HepG2 (cell line): ENCODE measurements around the gene PGPEP1. TPM values are rescaled to one million over a fixed set of nuclear protein-coding genes. Genes with fewer than 3 reads are reported as not detected.
A peak's percentile ranks its signal among the peaks of the same experiment; 100 is the strongest.

Source experiments
- HDAC6 ChIP-seq: fragments of 200-600 bp; sonication (generic); IDR thresholded peaks from 2 replicates; pipeline ENCODE4 v1.7.0; 2017; ENCODE audit warnings: mild to moderate bottlenecking, antibody characterized with exemption, low read length, low read depth
- HOXA7 ChIP-seq: sonication (generic); formaldehyde crosslinking; IDR thresholded peaks from 2 replicates; pipeline ENCODE4 v1.8.1; 2022; ENCODE audit warnings: mild to moderate bottlenecking, missing genetic modification reagents, moderate library complexity
- MEF2D ChIP-seq: sonication (generic); formaldehyde crosslinking; IDR thresholded peaks from 2 replicates; pipeline ENCODE4 v1.5.1; 2020; ENCODE audit warnings: mild to moderate bottlenecking, missing genetic modification reagents
- NR3C1 ChIP-seq: sonication (generic); formaldehyde crosslinking; IDR thresholded peaks from 2 replicates; pipeline ENCODE4 v1.4.0; 2020; ENCODE audit warnings: missing genetic modification reagents
- PAWR ChIP-seq: sonication (generic); formaldehyde crosslinking; IDR thresholded peaks from 2 replicates; pipeline ENCODE4 v1.4.0; 2020; ENCODE audit warnings: missing genetic modification reagents, mild to moderate bottlenecking, borderline replicate concordance
- POLR2A ChIP-seq, 2 experiments: IDR thresholded peaks; 2 replicates each; pipeline ENCODE4 v1.6.1; 2011; ENCODE audit warnings: low read depth in 2 of 2, low read length in 2 of 2, mild to moderate bottlenecking in 1 of 2, moderate library complexity in 1 of 2; ENCODE audit not compliant: insufficient read depth in 1 of 2
- SMYD3 ChIP-seq: sonication (generic); formaldehyde crosslinking; IDR thresholded peaks from 2 replicates; pipeline ENCODE4 v1.8.1; 2023; ENCODE audit warnings: mild to moderate bottlenecking, missing genetic modification reagents
- STAT5B ChIP-seq: sonication (generic); formaldehyde crosslinking; IDR thresholded peaks from 2 replicates; pipeline ENCODE4 v1.4.0; 2020; ENCODE audit warnings: missing genetic modification reagents
- WIZ ChIP-seq: sonication (generic); formaldehyde crosslinking; IDR thresholded peaks from 2 replicates; pipeline ENCODE4 v1.5.1; 2020; ENCODE audit warnings: mild to moderate bottlenecking, missing genetic modification reagents
- XRCC5 ChIP-seq: fragments of 200-400 bp; formaldehyde crosslinking; optimal IDR thresholded peaks from 2 replicates; pipeline ENCODE3; 2017; ENCODE audit warnings: mild to moderate bottlenecking, low read length
- ZNF143 ChIP-seq: sonication (generic); formaldehyde crosslinking; IDR thresholded peaks from 2 replicates; pipeline ENCODE4 v1.4.0; 2020; ENCODE audit warnings: missing genetic modification reagents
- ZNF333 ChIP-seq: sonication (generic); formaldehyde crosslinking; IDR thresholded peaks from 2 replicates; pipeline ENCODE4 v1.4.0; 2020; ENCODE audit warnings: mild to moderate bottlenecking, missing genetic modification reagents, borderline replicate concordance
- ZNF660 ChIP-seq: sonication (generic); formaldehyde crosslinking; IDR thresholded peaks from 2 replicates; pipeline ENCODE4 v1.5.1; 2020; ENCODE audit warnings: mild to moderate bottlenecking, low read depth, missing genetic modification reagents, borderline replicate concordance
- ZNF674 ChIP-seq: sonication (generic); formaldehyde crosslinking; IDR thresholded peaks from 2 replicates; pipeline ENCODE4 v1.5.0; 2020; ENCODE audit warnings: low read depth, mild to moderate bottlenecking, missing genetic modification reagents
- ZSCAN12 ChIP-seq: sonication (generic); formaldehyde crosslinking; IDR thresholded peaks from 2 replicates; pipeline ENCODE4 v1.9.0; 2021; ENCODE audit warnings: mild to moderate bottlenecking, missing genetic modification reagents
- ZSCAN25 ChIP-seq: sonication (generic); formaldehyde crosslinking; IDR thresholded peaks from 2 replicates; pipeline ENCODE4 v1.8.0; 2022; ENCODE audit warnings: mild to moderate bottlenecking, missing genetic modification reagents
- polyA plus RNA-seq, 8 experiments: library from polyadenylated mRNA; depleted of rRNA in 3 of 8; stranded (reverse) in 7 of 8; unstranded in 1 of 8; fragments of >200 nt; fragmentation: Illumina TruSeq in 4 of 8; extraction: Trizol in 4 of 8; gene quantifications; 2 replicates each; pipeline versions ENCODE4 v1.2.1 to v1.2.3, GENCODE V29; 2011 to 2016; ENCODE audit warnings: low read depth in 4 of 8, missing spikeins in 1 of 8, mixed read lengths in 1 of 8; ENCODE audit not compliant: insufficient read depth in 1 of 8
- total RNA-seq, 5 experiments: library from RNA; depleted of rRNA; stranded (reverse); fragments of >200 nt; fragmentation: Illumina TruSeq; extraction: Trizol; gene quantifications; 2 replicates each; pipeline ENCODE4 v1.2.3, GENCODE V29; 2016; ENCODE audit warnings: low read depth in 1 of 5
- TF ChIP-seq, protein P1 (sequence below): sonication (generic); formaldehyde crosslinking; IDR thresholded peaks from 2 replicates; pipeline ENCODE4 v1.4.0; 2020; ENCODE audit warnings: mild to moderate bottlenecking, missing genetic modification reagents
- TF ChIP-seq, protein P2 (sequence below): sonication (generic); formaldehyde crosslinking; IDR thresholded peaks from 2 replicates; pipeline ENCODE4 v1.8.0; 2022; ENCODE audit warnings: missing genetic modification reagents, mild to moderate bottlenecking, inconsistent platforms, borderline replicate concordance
- TF ChIP-seq, protein P3 (sequence below): sonication (generic); formaldehyde crosslinking; conservative IDR thresholded peaks from 2 replicates; pipeline ENCODE4 v1.8.0; 2022; ENCODE audit warnings: missing genetic modification reagents
- TF ChIP-seq, protein P4 (sequence below): sonication (generic); IDR thresholded peaks from 2 replicates; pipeline ENCODE4 v1.6.1; 2016; ENCODE audit warnings: low read depth, borderline replicate concordance
- TF ChIP-seq, protein P5 (sequence below): IDR thresholded peaks from 2 replicates; pipeline ENCODE4 v1.6.1; 2016; ENCODE audit warnings: low read depth
- TF ChIP-seq, protein P6 (sequence below): IDR thresholded peaks from 2 replicates; pipeline ENCODE4 v1.6.1; 2012; ENCODE audit warnings: low read depth, low read length, improper control_type of control experiment

Gene PGPEP1
- total and polyA plus RNA-seq, 2 of the 13 experiments (the other 11 are each of a cell fraction or from before 2014, with no cell fraction given) = 53.1 to 56.6 TPM

DNA sequence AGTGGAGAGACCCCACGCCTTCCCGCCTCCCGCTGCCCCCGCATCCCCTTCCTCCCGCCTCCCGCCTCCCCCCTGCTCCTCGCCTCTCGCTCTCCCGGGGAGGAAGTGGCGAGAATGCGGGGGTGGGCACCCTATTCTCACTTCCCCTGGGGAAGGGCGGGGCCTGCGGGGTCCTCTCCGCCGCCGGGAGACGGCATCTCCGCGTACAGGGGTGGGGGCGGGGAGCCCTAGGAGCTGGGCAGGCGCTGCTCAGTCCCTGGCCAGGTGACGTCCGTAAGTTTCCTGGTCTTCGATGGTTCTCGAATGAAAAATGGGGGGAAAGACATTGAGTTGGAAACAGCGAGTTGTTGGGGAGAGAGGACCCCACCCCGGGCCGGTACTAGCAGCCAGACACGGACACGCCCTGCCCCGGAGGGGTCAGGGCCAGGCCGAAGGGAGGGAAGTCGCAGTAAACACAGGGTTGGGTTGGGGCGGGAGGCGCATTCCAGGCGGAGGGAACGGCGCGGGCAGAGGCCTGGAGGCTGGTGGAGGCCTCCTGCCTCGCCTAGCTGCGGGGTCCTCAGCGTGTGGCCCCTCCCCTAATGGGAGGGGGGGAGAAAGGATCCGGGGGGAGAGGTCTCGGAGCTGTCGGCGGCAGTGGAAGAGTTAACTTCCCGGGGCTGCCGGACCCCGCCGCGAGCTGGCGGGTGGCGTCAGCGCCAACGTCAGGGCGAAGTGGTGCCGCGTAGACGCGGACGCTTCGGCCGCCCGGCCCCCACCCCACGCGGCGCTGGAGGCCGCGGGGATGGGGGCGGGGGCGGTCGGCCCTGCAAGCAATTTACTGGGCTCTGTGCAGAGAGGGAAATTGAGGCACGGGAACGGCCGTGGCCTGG, 48.6 kb upstream of the PGPEP1 start (continued):
- TF ChIP-seq, protein P1, sequence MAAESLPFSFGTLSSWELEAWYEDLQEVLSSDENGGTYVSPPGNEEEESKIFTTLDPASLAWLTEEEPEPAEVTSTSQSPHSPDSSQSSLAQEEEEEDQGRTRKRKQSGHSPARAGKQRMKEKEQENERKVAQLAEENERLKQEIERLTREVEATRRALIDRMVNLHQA (CRISPR knock-in tag) = no peak
- TF ChIP-seq ZSCAN12 (CRISPR knock-in tag) (no peak), XRCC5 (peak; percentile 32), PAWR (CRISPR knock-in tag) (no peak), POLR2A (IDR thresholded peaks at IDR 0.05; ENCODE audit: insufficient read depth in 1 of 2, low read depth in 2 of 2, low read length in 2 of 2) (no peak), WIZ (CRISPR knock-in tag) (no peak), ZSCAN25 (CRISPR knock-in tag) (peak; percentile 87), HOXA7 (CRISPR knock-in tag) (no peak), NR3C1 (CRISPR knock-in tag) (no peak), SMYD3 (no peak), ZNF660 (CRISPR knock-in tag) (no peak), ZNF143 (CRISPR knock-in tag) (no peak), MEF2D (peak; percentile 45; the same call in 1 of the 2 replicates), HDAC6 (no peak), ZNF333 (CRISPR knock-in tag) (no peak), ZNF674 (CRISPR knock-in tag) (no peak), STAT5B (CRISPR knock-in tag) (no peak)
- TF ChIP-seq, protein P2, sequence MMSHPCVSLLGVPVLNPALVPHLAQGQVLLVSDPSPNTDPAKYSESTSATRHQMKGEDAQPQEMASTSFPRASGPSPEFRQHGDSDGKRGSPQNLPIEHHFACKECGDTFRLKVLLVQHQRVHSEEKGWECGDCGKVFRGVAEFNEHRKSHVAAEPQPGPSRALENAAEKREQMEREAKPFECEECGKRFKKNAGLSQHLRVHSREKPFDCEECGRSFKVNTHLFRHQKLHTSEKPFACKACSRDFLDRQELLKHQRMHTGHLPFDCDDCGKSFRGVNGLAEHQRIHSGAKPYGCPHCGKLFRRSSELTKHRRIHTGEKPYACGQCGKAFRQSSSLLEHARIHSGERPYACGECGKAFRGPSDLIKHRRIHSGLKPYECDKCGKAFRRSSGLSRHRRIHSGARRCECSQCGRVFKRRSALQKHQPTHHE (CRISPR knock-in tag) = peak; percentile 46; the same call in 1 of the 2 replicates
- TF ChIP-seq, protein P3, sequence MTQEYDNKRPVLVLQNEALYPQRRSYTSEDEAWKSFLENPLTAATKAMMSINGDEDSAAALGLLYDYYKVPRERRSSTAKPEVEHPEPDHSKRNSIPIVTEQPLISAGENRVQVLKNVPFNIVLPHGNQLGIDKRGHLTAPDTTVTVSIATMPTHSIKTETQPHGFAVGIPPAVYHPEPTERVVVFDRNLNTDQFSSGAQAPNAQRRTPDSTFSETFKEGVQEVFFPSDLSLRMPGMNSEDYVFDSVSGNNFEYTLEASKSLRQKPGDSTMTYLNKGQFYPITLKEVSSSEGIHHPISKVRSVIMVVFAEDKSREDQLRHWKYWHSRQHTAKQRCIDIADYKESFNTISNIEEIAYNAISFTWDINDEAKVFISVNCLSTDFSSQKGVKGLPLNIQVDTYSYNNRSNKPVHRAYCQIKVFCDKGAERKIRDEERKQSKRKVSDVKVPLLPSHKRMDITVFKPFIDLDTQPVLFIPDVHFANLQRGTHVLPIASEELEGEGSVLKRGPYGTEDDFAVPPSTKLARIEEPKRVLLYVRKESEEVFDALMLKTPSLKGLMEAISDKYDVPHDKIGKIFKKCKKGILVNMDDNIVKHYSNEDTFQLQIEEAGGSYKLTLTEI (CRISPR knock-in tag) = no peak
- TF ChIP-seq, protein P4, sequence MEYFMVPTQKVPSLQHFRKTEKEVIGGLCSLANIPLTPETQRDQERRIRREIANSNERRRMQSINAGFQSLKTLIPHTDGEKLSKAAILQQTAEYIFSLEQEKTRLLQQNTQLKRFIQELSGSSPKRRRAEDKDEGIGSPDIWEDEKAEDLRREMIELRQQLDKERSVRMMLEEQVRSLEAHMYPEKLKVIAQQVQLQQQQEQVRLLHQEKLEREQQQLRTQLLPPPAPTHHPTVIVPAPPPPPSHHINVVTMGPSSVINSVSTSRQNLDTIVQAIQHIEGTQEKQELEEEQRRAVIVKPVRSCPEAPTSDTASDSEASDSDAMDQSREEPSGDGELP = no peak
- TF ChIP-seq, protein P5, sequence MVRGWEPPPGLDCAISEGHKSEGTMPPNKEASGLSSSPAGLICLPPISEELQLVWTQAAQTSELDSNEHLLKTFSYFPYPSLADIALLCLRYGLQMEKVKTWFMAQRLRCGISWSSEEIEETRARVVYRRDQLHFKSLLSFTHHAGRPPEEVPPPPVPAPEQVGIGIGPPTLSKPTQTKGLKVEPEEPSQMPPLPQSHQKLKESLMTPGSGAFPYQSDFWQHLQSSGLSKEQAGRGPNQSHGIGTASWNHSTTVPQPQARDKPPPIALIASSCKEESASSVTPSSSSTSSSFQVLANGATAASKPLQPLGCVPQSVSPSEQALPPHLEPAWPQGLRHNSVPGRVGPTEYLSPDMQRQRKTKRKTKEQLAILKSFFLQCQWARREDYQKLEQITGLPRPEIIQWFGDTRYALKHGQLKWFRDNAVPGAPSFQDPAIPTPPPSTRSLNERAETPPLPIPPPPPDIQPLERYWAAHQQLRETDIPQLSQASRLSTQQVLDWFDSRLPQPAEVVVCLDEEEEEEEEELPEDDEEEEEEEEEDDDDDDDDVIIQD (CRISPR knock-in tag) = no peak
- TF ChIP-seq, protein P6, sequence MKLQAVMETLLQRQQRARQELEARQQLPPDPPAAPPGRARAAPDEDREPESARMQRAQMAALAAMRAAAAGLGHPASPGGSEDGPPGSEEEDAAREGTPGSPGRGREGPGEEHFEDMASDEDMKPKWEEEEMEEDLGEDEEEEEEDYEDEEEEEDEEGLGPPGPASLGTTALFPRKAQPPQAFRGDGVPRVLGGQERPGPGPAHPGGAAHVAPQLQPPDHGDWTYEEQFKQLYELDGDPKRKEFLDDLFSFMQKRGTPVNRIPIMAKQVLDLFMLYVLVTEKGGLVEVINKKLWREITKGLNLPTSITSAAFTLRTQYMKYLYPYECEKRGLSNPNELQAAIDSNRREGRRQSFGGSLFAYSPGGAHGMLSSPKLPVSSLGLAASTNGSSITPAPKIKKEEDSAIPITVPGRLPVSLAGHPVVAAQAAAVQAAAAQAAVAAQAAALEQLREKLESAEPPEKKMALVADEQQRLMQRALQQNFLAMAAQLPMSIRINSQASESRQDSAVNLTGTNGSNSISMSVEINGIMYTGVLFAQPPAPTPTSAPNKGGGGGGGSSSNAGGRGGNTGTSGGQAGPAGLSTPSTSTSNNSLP = no peak
